ENCODE data around the gene BRICD5. TPM values are rescaled to one million over a fixed set of nuclear protein-coding genes. Genes with fewer than 3 reads are reported as not detected.

The BRICD5 gene
- total RNA-seq, 2 donors from 2014 or later = 2.1 to 2.6 TPM

- intact Hi-C loops (cut with DNase I) = loop anchor here in 1 of 2 donors (10.0 kb wide), 1 partner anchor 46 kb away; no protein-coding TSS in a partner anchor
- no peak for DNase-seq (ENCODE audit: low spot score)
These were observed 18.4 kb upstream of the BRICD5 start for GRCh38 chr16:2229091-2229490.

- DNase-seq (ENCODE audit: low spot score) = no peak
- intact Hi-C loops (cut with DNase I) = loop anchor here in 1 of 2 donors (10.0 kb wide), 1 partner anchor 47 kb away; no protein-coding TSS in a partner anchor
These were observed 17.6 kb upstream of the BRICD5 start for GRCh38 chr16:2228161-2228824.

- no peak for DNase-seq (ENCODE audit: low spot score)
- intact Hi-C loops (cut with DNase I) = loop anchor here in 1 of 2 donors (10.0 kb wide), 1 partner anchor 48 kb away; no protein-coding TSS in a partner anchor
These were observed 16.3 kb upstream of the BRICD5 start for GRCh38 chr16:2226918-2227317.

- intact Hi-C loops (cut with DNase I) = loop anchor here in 1 of 2 donors (10.0 kb wide), 1 partner anchor 48 kb away; no protein-coding TSS in a partner anchor
- DNase-seq (ENCODE audit: low spot score) = no peak
These were observed 15.7 kb upstream of the BRICD5 start for GRCh38 chr16:2226245-2226793.

GRCh38 chr16:2223942-2224486, 13.4 kb upstream of the BRICD5 start:
- intact Hi-C loops (cut with DNase I) = loop anchor here in 1 of 2 donors (10.0 kb wide), 1 partner anchor 51 kb away; no protein-coding TSS in a partner anchor
- no peak for DNase-seq (ENCODE audit: low spot score)

GRCh38 chr16:2223221-2223941, 12.7 kb upstream of the BRICD5 start, which contains the start of gene E4F1:
TSS of gene E4F1 (plus strand) at chr16:2223591. CDS start at chr16:2223614, 23 bp downstream.
- intact Hi-C loops (cut with DNase I) = loop anchor here in 1 of 2 donors (10.0 kb wide), 1 partner anchor 51 kb away; no protein-coding TSS in a partner anchor
- peak; percentile 100 for DNase-seq (ENCODE audit: low spot score)

- no peak for DNase-seq (ENCODE audit: low spot score)
- intact Hi-C loops (cut with DNase I) = no loop called here
These were observed 5.7 kb upstream of the BRICD5 start for GRCh38 chr16:2216330-2216729.

- intact Hi-C loops (cut with DNase I) = no loop called here
These were observed 4.0 kb upstream of the BRICD5 start, which contains the start of gene PGP for GRCh38 chr16:2214719-2214968. TSS of gene PGP (minus strand) at chr16:2214840. CDS start at chr16:2214777, 63 bp downstream.

GRCh38 chr16:2213817-2214718, 3.4 kb upstream of the BRICD5 start:
- DNase-seq (ENCODE audit: low spot score) = no peak
- intact Hi-C loops (cut with DNase I) = no loop called here

More at GRCh38 chr16:2214719-2214968, 4.0 kb upstream of the BRICD5 start, which contains the start of gene PGP:
- DNase-seq (ENCODE audit: low spot score) = no peak

GRCh38 chr16:2212362-2213324, 2.0 kb upstream of the BRICD5 start:
- no peak for DNase-seq (ENCODE audit: low spot score)
- intact Hi-C loops (cut with DNase I) = no loop called here

- intact Hi-C loops (cut with DNase I) = no loop called here
- no peak for DNase-seq (ENCODE audit: low spot score)
These were observed 1.3 kb upstream of the BRICD5 start for GRCh38 chr16:2211923-2212347.

- DNase-seq (ENCODE audit: low spot score) = no peak
- intact Hi-C loops (cut with DNase I) = no loop called here
These were observed 692 bp downstream of the BRICD5 start for GRCh38 chr16:2210009-2210332.

- intact Hi-C loops (cut with DNase I) = loop anchor here in 1 of 2 donors (10.0 kb wide), 1 partner anchor 315 kb away; the partner anchor contains the start of gene AMDHD2
These were observed 1.2 kb downstream of the BRICD5 start for GRCh38 chr16:2209258-2210008.

GRCh38 chr16:2208772-2209171, 1.9 kb downstream of the BRICD5 start:
- no peak for DNase-seq (ENCODE audit: low spot score)
- intact Hi-C loops (cut with DNase I) = loop anchor here in 1 of 2 donors (10.0 kb wide), 1 partner anchor 316 kb away; the partner anchor contains the start of gene AMDHD2

More at GRCh38 chr16:2209258-2210008, 1.2 kb downstream of the BRICD5 start:
- DNase-seq (ENCODE audit: low spot score) = no peak

- intact Hi-C loops (cut with DNase I) = loop anchor here in 1 of 2 donors (10.0 kb wide), 1 partner anchor 316 kb away; the partner anchor contains the start of gene AMDHD2
- no peak for DNase-seq (ENCODE audit: low spot score)
These were observed 2.4 kb downstream of the BRICD5 start for GRCh38 chr16:2208308-2208707.

GRCh38 chr16:2207872-2208271, 2.8 kb downstream of the BRICD5 start:
- DNase-seq (ENCODE audit: low spot score) = no peak
- intact Hi-C loops (cut with DNase I) = loop anchor here in 1 of 2 donors (10.0 kb wide), 1 partner anchor 317 kb away; the partner anchor contains the start of gene AMDHD2
